HCT116 (cell line): ENCODE measurements around the gene DCAF10. TPM values are rescaled to one million over a fixed set of nuclear protein-coding genes. Genes with fewer than 3 reads are reported as not detected.
A peak's percentile ranks its signal among the peaks of the same experiment; 100 is the strongest.

Experiments used
- ATAC-seq: fragments of 200-7000 bp; cut with Tn5 transposase; 2 replicates; pipeline ENCODE4 v1.9.1; 2020; ENCODE audit warnings: mild to moderate bottlenecking, moderate library complexity
- BruUV-seq: library from RNA; stranded (reverse); fragments of 400-500 nt; replicated peaks from 2 replicates; lab custom pipeline; 2021; lab: Mats Ljungman, UMichigan
- CTCF ChIA-PET: fragments of 300-600 bp; sonication (Branson Sonifier 250); formaldehyde crosslinking; loops from one replicate; lab custom pipeline; 2021; ENCODE audit warnings: antibody characterized with exemption; lab: Charles Lee
- POLR2A ChIA-PET: fragments of 300-600, 350-600 bp; sonication (Branson Sonifier 250); formaldehyde crosslinking; loops from one replicate; lab custom pipeline; 2021; ENCODE audit warnings: antibody characterized with exemption; lab: Charles Lee
- RAD21 ChIA-PET, 2 experiments: fragments of 300-600 bp; sonication (Branson Sonifier 250); formaldehyde crosslinking; loops; one replicate each; lab custom pipeline; 2023; ENCODE audit warnings: low total read pairs in 2 of 2; ENCODE audit not compliant: uncharacterized antibody in 2 of 2, unreplicated experiment in 2 of 2, low non-redundant PET in 1 of 2; lab: Charles Lee
- DNase-seq: peaks from one replicate; pipeline ENCODE4 v3.0.0-alpha.2; 2010; ENCODE audit warnings: low read depth, low spot score
- H2AFZ ChIP-seq: fragments of 200-600 bp; shearing (Covaris generic), sonication (generic); 2 replicates; pipeline ENCODE4 v1.6.1; 2017; ENCODE audit warnings: low read depth, mixed run types, mixed read lengths, antibody characterized with exemption, low read length; ENCODE audit not compliant: poor library complexity, severe bottlenecking
- H3K27ac ChIP-seq: 2 replicates; pipeline ENCODE4 v1.5.1; 2012; ENCODE audit warnings: low read depth, low read length
- H3K27me3 ChIP-seq: fragments of 200-600 bp; sonication (generic); 2 replicates; pipeline ENCODE4 v1.6.1; 2016; ENCODE audit warnings: mixed run types, low read length, mixed read lengths; ENCODE audit not compliant: insufficient read depth
- H3K36me3 ChIP-seq, 2 experiments: fragments of 200-500 bp in 1 of 2; fragments of 200-600 bp in 1 of 2; sonication (Bioruptor generic) in 1 of 2; sonication (generic) in 1 of 2; 2 replicates each; pipeline versions ENCODE4 v1.5.1 to v1.6.1; 2014 to 2016; ENCODE audit warnings: low read length in 2 of 2, inconsistent platforms in 1 of 2, mixed read lengths in 1 of 2, mixed run types in 1 of 2; ENCODE audit not compliant: insufficient read depth in 2 of 2, control insufficient read depth in 1 of 2
- H3K4me1 ChIP-seq, 2 experiments: fragments of 200-600 bp in 1 of 2; sonication (generic) in 1 of 2; 2 replicates each; pipeline versions ENCODE4 v1.5.1 to v1.6.1; 2012 to 2017; ENCODE audit warnings: low read length in 2 of 2, inconsistent platforms in 1 of 2, mild to moderate bottlenecking in 1 of 2, mixed read lengths in 1 of 2, mixed run types in 1 of 2, moderate library complexity in 1 of 2; ENCODE audit not compliant: insufficient read depth in 2 of 2, control insufficient read depth in 1 of 2
- H3K4me2 ChIP-seq: fragments of 200-600 bp; sonication (generic); 2 replicates; pipeline ENCODE4 v1.6.1; 2017; ENCODE audit warnings: mixed run types, low read length, mixed read lengths
- H3K4me3 ChIP-seq, 2 experiments: fragments of 200-600 bp in 1 of 2; sonication (generic) in 1 of 2; replicated peaks in 1 of 2; 2 replicates each; pipeline ENCODE4 v1.5.1; 2011 to 2016; ENCODE audit warnings: low read length in 2 of 2, control low read depth in 1 of 2, low read depth in 1 of 2, mild to moderate bottlenecking in 1 of 2, mixed read lengths in 1 of 2, mixed run types in 1 of 2
- H3K79me2 ChIP-seq: fragments of 200-600 bp; sonication (generic); 2 replicates; pipeline ENCODE4 v1.6.1; 2017; ENCODE audit warnings: mild to moderate bottlenecking, mixed run types, low read length, moderate library complexity, mixed read lengths; ENCODE audit not compliant: insufficient read depth
- H3K9ac ChIP-seq: fragments of 200-600 bp; sonication (generic); 2 replicates; pipeline ENCODE4 v1.6.1; 2016; ENCODE audit warnings: low read length, mixed read lengths
- H3K9me2 ChIP-seq: fragments of 200-600 bp; sonication (generic), shearing (Covaris generic); 2 replicates; pipeline ENCODE4 v1.6.1; 2017; ENCODE audit warnings: mixed run types, mild to moderate bottlenecking, moderate library complexity; ENCODE audit not compliant: insufficient read depth
- H3K9me3 ChIP-seq, 2 experiments: fragments of 200-500 bp in 1 of 2; fragments of 200-600 bp in 1 of 2; sonication (Bioruptor generic) in 1 of 2; sonication (generic) in 1 of 2; 2 replicates each; pipeline ENCODE4 v1.6.1; 2014 to 2017; ENCODE audit warnings: low read length in 2 of 2, mixed read lengths in 2 of 2, inconsistent platforms in 1 of 2, low read depth in 1 of 2, mild to moderate bottlenecking in 1 of 2, mixed run types in 1 of 2, moderate library complexity in 1 of 2; ENCODE audit not compliant: control insufficient read depth in 1 of 2, insufficient read depth in 1 of 2
- H4K20me1 ChIP-seq: fragments of 200-600 bp; sonication (generic), shearing (Covaris generic); 2 replicates; pipeline ENCODE4 v1.6.1; 2017; ENCODE audit warnings: mixed run types, mild to moderate bottlenecking, moderate library complexity; ENCODE audit not compliant: insufficient read depth
- CBX3 ChIP-seq: IDR thresholded peaks from 2 replicates; pipeline ENCODE4 v1.6.1; 2012; ENCODE audit warnings: low read depth
- CEBPB ChIP-seq: IDR thresholded peaks from 2 replicates; pipeline ENCODE4 v1.6.1; 2012; ENCODE audit warnings: low read depth
- EGR1 ChIP-seq: IDR thresholded peaks from 2 replicates; pipeline ENCODE4 v1.6.1; 2012; ENCODE audit warnings: low read depth
- ELF1 ChIP-seq: IDR thresholded peaks from 2 replicates; pipeline ENCODE4 v1.6.1; 2012; ENCODE audit warnings: low read depth, borderline replicate concordance
- EZH2 ChIP-seq: fragments of 200-600 bp; sonication (generic); IDR thresholded peaks from 2 replicates; pipeline ENCODE4 v1.6.1; 2017; ENCODE audit warnings: antibody characterized with exemption, mixed run types
- FOSL1 ChIP-seq: IDR thresholded peaks from 2 replicates; pipeline ENCODE4 v1.6.1; 2012; ENCODE audit warnings: low read depth
- POLR2A ChIP-seq: IDR thresholded peaks from 2 replicates; pipeline ENCODE4 v1.7.0; 2011; ENCODE audit warnings: borderline replicate concordance; ENCODE audit not compliant: insufficient read depth, insufficient read length; ENCODE audit errors: extremely low read depth
- POLR2AphosphoS5 ChIP-seq: IDR thresholded peaks from 2 replicates; pipeline ENCODE4 v1.6.1; 2011; ENCODE audit warnings: mild to moderate bottlenecking, low read depth, low read length, moderate library complexity
- RAD21 ChIP-seq: IDR thresholded peaks from 2 replicates; pipeline ENCODE4 v1.6.1; 2012; ENCODE audit warnings: low read depth, mild to moderate bottlenecking
- SIN3A ChIP-seq: IDR thresholded peaks from 2 replicates; pipeline ENCODE4 v1.6.1; 2012; ENCODE audit warnings: low read depth
- SP1 ChIP-seq: IDR thresholded peaks from 2 replicates; pipeline ENCODE4 v1.6.1; 2012; ENCODE audit warnings: low read depth
- SRF ChIP-seq: IDR thresholded peaks from 2 replicates; pipeline ENCODE4 v1.6.1; 2012; ENCODE audit warnings: low read depth
- TCF7L2 ChIP-seq: IDR thresholded peaks from 2 replicates; pipeline ENCODE4 v1.7.0; 2011; ENCODE audit warnings: borderline replicate concordance, inconsistent platforms; ENCODE audit not compliant: insufficient read depth, insufficient read length; ENCODE audit errors: extremely low read depth
- YY1 ChIP-seq: IDR thresholded peaks from 2 replicates; pipeline ENCODE4 v1.6.1; 2011; ENCODE audit warnings: low read length, low read depth, moderate library complexity, mild to moderate bottlenecking; ENCODE audit not compliant: insufficient replicate concordance; ENCODE audit errors: extremely low read depth
- ZFX ChIP-seq: fragments of 450-650 bp; IDR thresholded peaks from 2 replicates; pipeline ENCODE4 v1.6.1; 2017
- intact Hi-C: fragments of 100-400 bp; cut with micrococcal nuclease; formaldehyde crosslinking; loops from 2 replicates; pipeline ENCODE4 v1.10.0; 2022
- total RNA-seq: library from RNA; stranded (reverse); gene quantifications from one replicate; pipeline ENCODE4 v1.2.1, GENCODE V29; 2021; ENCODE audit not compliant: unreplicated experiment
- TF ChIP-seq, protein P1 (sequence below): IDR thresholded peaks from 2 replicates; pipeline ENCODE4 v1.6.1; 2011; ENCODE audit warnings: mild to moderate bottlenecking, low read length, moderate library complexity; ENCODE audit not compliant: insufficient replicate concordance; ENCODE audit errors: extremely low read depth
- TF ChIP-seq, protein P2 (sequence below): IDR thresholded peaks from 2 replicates; pipeline ENCODE4 v1.6.1; 2012
- TF ChIP-seq, protein P3 (sequence below), 3 experiments: fragments of 200-600 bp in 1 of 3; sonication (generic) in 1 of 3; IDR thresholded peaks in 2 of 3; conservative IDR thresholded peaks in 1 of 3; 2 replicates each; pipeline ENCODE4 v1.5.1; 2012 to 2017; ENCODE audit warnings: low read depth in 2 of 3, low read length in 2 of 3, antibody characterized with exemption in 1 of 3, borderline replicate concordance in 1 of 3, control low read depth in 1 of 3, mild to moderate bottlenecking in 1 of 3, mixed read lengths in 1 of 3, mixed run types in 1 of 3, moderate library complexity in 1 of 3; ENCODE audit not compliant: insufficient read depth in 1 of 3

Gene DCAF10
- total RNA-seq, 1 experiment from 2014 or later: 20.6 TPM

DNA sequence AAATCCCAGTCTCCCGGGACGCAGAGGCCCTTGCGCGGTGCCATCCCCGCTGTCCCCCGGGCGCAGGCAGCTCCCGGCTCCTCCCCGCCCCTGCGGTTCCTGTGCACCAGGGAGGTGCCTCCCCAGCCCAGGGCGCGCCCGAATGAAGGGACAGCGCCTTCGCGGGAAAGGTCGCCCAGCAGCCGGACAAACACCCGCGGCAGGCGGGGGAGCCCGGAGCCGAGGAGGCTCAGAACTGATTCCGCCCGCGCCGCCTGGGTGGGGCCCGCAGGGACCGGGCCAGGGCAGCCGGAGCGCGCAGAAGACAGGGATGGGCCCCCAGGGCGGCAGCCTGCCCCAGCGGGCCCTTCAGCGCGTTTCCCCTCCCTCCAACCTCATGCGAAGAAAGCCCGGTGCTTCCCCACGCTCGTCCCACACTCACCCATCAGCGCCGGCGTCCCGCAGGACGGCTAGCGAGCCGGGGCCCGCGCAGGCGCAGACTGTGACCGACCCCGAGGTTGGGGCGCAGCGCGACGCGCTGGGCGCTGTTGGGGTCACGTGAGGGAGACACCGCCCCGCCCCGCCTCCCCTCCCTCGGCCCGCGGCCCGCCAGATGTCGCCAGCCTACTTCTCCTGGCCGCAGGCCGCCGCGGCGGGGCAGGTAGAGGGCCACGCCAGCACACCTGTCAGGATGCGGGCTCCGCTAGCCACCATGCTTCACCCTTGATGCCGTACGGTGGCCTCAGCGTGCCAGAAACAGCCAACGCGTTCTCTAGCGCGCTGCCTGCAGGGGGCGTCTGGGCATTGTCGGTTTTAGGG is 103.2 kb downstream of the DCAF10 start, which contains the start of gene SLC25A51:
TSS of gene SLC25A51 (minus strand) at position 481 of the 798 bp plus-strand sequence. CDS start 15,577 bp downstream, outside the sequence.
- intact Hi-C loops: loop anchor here (1.0 to 5.0 kb wide), 5 partner anchors 102 to 459 kb away; partner anchors contain the start of genes DCAF10 and SHB
- ATAC-seq (peak; percentile 91), DNase-seq (peak; percentile 87)
- TF ChIP-seq ZFX: peak; percentile 63; the same call in 1 of the 2 replicates
- peak; percentile 92 for TF ChIP-seq SP1
- TF ChIP-seq YY1: peak; percentile 88
- peak; percentile 86 for TF ChIP-seq TCF7L2
- peak; percentile 65 for TF ChIP-seq SRF
- peak; percentile 85 for TF ChIP-seq RAD21
- TF ChIP-seq, protein P1, sequence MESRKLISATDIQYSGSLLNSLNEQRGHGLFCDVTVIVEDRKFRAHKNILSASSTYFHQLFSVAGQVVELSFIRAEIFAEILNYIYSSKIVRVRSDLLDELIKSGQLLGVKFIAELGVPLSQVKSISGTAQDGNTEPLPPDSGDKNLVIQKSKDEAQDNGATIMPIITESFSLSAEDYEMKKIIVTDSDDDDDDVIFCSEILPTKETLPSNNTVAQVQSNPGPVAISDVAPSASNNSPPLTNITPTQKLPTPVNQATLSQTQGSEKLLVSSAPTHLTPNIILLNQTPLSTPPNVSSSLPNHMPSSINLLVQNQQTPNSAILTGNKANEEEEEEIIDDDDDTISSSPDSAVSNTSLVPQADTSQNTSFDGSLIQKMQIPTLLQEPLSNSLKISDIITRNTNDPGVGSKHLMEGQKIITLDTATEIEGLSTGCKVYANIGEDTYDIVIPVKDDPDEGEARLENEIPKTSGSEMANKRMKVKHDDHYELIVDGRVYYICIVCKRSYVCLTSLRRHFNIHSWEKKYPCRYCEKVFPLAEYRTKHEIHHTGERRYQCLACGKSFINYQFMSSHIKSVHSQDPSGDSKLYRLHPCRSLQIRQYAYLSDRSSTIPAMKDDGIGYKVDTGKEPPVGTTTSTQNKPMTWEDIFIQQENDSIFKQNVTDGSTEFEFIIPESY: peak; percentile 87
- TF ChIP-seq SIN3A: peak; percentile 97
- TF ChIP-seq ELF1: no peak; the same call in 1 of the 2 replicates
- peak; percentile 98 for TF ChIP-seq CBX3
- TF ChIP-seq CEBPB: no peak; the same call in 1 of the 2 replicates
- peak; percentile 88 for TF ChIP-seq POLR2AphosphoS5
- TF ChIP-seq, protein P2, sequence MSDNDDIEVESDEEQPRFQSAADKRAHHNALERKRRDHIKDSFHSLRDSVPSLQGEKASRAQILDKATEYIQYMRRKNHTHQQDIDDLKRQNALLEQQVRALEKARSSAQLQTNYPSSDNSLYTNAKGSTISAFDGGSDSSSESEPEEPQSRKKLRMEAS: peak; percentile 98
- TF ChIP-seq FOSL1: no peak
- TF ChIP-seq EZH2: no peak
- peak; percentile 85 for TF ChIP-seq POLR2A
- TF ChIP-seq, protein P3, sequence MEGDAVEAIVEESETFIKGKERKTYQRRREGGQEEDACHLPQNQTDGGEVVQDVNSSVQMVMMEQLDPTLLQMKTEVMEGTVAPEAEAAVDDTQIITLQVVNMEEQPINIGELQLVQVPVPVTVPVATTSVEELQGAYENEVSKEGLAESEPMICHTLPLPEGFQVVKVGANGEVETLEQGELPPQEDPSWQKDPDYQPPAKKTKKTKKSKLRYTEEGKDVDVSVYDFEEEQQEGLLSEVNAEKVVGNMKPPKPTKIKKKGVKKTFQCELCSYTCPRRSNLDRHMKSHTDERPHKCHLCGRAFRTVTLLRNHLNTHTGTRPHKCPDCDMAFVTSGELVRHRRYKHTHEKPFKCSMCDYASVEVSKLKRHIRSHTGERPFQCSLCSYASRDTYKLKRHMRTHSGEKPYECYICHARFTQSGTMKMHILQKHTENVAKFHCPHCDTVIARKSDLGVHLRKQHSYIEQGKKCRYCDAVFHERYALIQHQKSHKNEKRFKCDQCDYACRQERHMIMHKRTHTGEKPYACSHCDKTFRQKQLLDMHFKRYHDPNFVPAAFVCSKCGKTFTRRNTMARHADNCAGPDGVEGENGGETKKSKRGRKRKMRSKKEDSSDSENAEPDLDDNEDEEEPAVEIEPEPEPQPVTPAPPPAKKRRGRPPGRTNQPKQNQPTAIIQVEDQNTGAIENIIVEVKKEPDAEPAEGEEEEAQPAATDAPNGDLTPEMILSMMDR (IDR thresholded peaks at IDR 0.05 in 2 of 3, conservative IDR thresholded peaks at IDR 0.05 in 1 of 3; ENCODE audit: borderline replicate concordance in 1 of 3, insufficient read depth in 1 of 3, low read depth in 2 of 3, low read length in 2 of 3): peak; percentile 85 to 92 (median 88)
- TF ChIP-seq EGR1: 0 out of 2 replicates have a peak, but pooled peaks have one; percentile 16
- Histone ChIP-seq H3K9ac (peak within 1 kb of the TSS; percentile 80), H3K4me1 (peaks cover 9 to 18% of the 10 kb centered on the region in 2 experiments; a peak in 2 of 4 replicates), H3K9me3 (no peaks in the 10 kb centered on the region), H3K4me3 (peak within 1 kb of the TSS; percentile 83 to 87), H3K27ac (peak within 1 kb of the TSS; percentile 88), H3K4me2 (peak within 1 kb of the TSS; percentile 92), H3K36me3 (peaks cover 2 to 6% of the 10 kb centered on the region in 2 experiments; a peak in 2 of 4 replicates), H2AFZ (peak within 1 kb of the TSS; percentile 86), H3K9me2 (no peaks in the 10 kb centered on the region), H3K27me3 (no peaks in the 10 kb centered on the region), H4K20me1 (no peaks in the 10 kb centered on the region), H3K79me2 (peaks cover 39% of the 10 kb centered on the region)
- ChIA-PET POLR2A (no interaction called here), RAD21 (no interaction called here), CTCF (interaction anchor here (1.0 to 1.5 kb wide), 2 partner anchors 258 to 489 kb away, joined by 3 read pairs; partner anchors contain the start of gene ALDH1B1)
- no TSS peak for BruUV-seq
